IMR-90 (cell line): ENCODE data around the gene AMN. TPM values are rescaled to one million over a fixed set of nuclear protein-coding genes. Genes with fewer than 3 reads are reported as not detected.

ENCODE experiments used
- ATAC-seq: fragments of 200-7000 bp; cut with Tn5 transposase; 2 replicates; pipeline ENCODE4 v1.9.1; 2020; ENCODE audit warnings: low read depth, mild to moderate bottlenecking, moderate library complexity
- BruUV-seq: library from RNA; stranded (reverse); fragments of 400-500 nt; replicated peaks from 2 replicates; lab custom pipeline; 2021; lab: Mats Ljungman, UMichigan
- CTCF ChIA-PET: fragments of 300-600 bp; formaldehyde crosslinking; extraction: SDS; loops from one replicate; lab custom pipeline; 2021; ENCODE audit warnings: antibody characterized with exemption; lab: Yijun Ruan, JAX
- POLR2A ChIA-PET: fragments of 300-600 bp; sonication (Branson Sonifier 250); formaldehyde crosslinking; loops from one replicate; lab custom pipeline; 2022; ENCODE audit warnings: antibody characterized with exemption; ENCODE audit not compliant: unreplicated experiment; lab: Charles Lee
- DNase-seq: peaks from one replicate; pipeline ENCODE4 v3.0.0; 2013
- H2AFZ ChIP-seq: replicated peaks from 2 replicates; pipeline ENCODE3; 2013; ENCODE audit warnings: low read length, mild to moderate bottlenecking; ENCODE audit not compliant: poor library complexity
- H2AK5ac ChIP-seq: 2 replicates; pipeline ENCODE4 v1.6.1; 2013; ENCODE audit warnings: low read depth, low read length, inconsistent platforms
- H2AK9ac ChIP-seq: replicated peaks from 2 replicates; pipeline ENCODE3; 2013; ENCODE audit warnings: mild to moderate bottlenecking, low read depth, low read length, moderate library complexity; ENCODE audit not compliant: poor library complexity
- H2BK120ac ChIP-seq: 2 replicates; pipeline ENCODE4 v1.6.1; 2013; ENCODE audit warnings: low read depth, low read length, inconsistent platforms
- H2BK15ac ChIP-seq: 3 replicates; pipeline ENCODE4 v1.6.1; 2013; ENCODE audit warnings: low read depth, low read length, inconsistent platforms
- H2BK20ac ChIP-seq: 2 replicates; pipeline ENCODE4 v1.6.1; 2013; ENCODE audit warnings: low read depth, mild to moderate bottlenecking, inconsistent platforms, low read length, moderate library complexity
- H2BK5ac ChIP-seq: 2 replicates; pipeline ENCODE4 v1.6.1; 2013; ENCODE audit warnings: mild to moderate bottlenecking, low read depth, low read length, inconsistent platforms; ENCODE audit not compliant: poor library complexity, severe bottlenecking
- H3K14ac ChIP-seq: replicated peaks from 2 replicates; pipeline ENCODE4 v1.6.1; 2013; ENCODE audit warnings: low read depth, low read length, inconsistent platforms
- H3K18ac ChIP-seq: 2 replicates; pipeline ENCODE4 v1.6.1; 2013; ENCODE audit warnings: low read depth, low read length, control low read depth
- H3K23ac ChIP-seq: 2 replicates; pipeline ENCODE4 v1.6.1; 2013; ENCODE audit warnings: low read depth, low read length, inconsistent platforms
- H3K27ac ChIP-seq: 2 replicates; pipeline ENCODE4 v1.5.1; 2013; ENCODE audit warnings: mild to moderate bottlenecking, control low read depth, low read length; ENCODE audit not compliant: insufficient read depth
- H3K27me3 ChIP-seq: 2 replicates; pipeline ENCODE4 v1.6.1; 2013; ENCODE audit warnings: low read length; ENCODE audit not compliant: control insufficient read depth, insufficient read depth
- H3K36me3 ChIP-seq: 2 replicates; pipeline ENCODE4 v1.6.1; 2013; ENCODE audit warnings: low read length, mixed read lengths; ENCODE audit not compliant: control insufficient read depth, insufficient read depth
- H3K4ac ChIP-seq: 2 replicates; pipeline ENCODE4 v1.6.1; 2013; ENCODE audit warnings: low read depth, low read length, inconsistent platforms
- H3K4me1 ChIP-seq: 2 replicates; pipeline ENCODE4 v1.6.1; 2013; ENCODE audit warnings: low read length, mixed read lengths; ENCODE audit not compliant: control insufficient read depth, insufficient read depth
- H3K4me2 ChIP-seq: 2 replicates; pipeline ENCODE4 v1.6.1; 2013; ENCODE audit warnings: low read depth, mild to moderate bottlenecking, control low read depth, low read length, moderate library complexity
- H3K4me3 ChIP-seq: 2 replicates; pipeline ENCODE4 v1.5.1; 2013; ENCODE audit warnings: low read depth, mild to moderate bottlenecking, control low read depth, low read length, moderate library complexity; ENCODE audit not compliant: insufficient read depth
- H3K56ac ChIP-seq: 2 replicates; pipeline ENCODE4 v1.6.1; 2013; ENCODE audit warnings: low read length, inconsistent platforms; ENCODE audit not compliant: insufficient read depth; ENCODE audit errors: extremely low read depth
- H3K79me1 ChIP-seq, 2 experiments: 2 replicates each; pipeline ENCODE4 v1.6.1; 2013; ENCODE audit warnings: low read length in 2 of 2, inconsistent platforms in 1 of 2, low read depth in 1 of 2
- H3K9ac ChIP-seq: 2 replicates; pipeline ENCODE4 v1.6.1; 2013; ENCODE audit warnings: low read depth, low read length, control low read depth
- H3K9me1 ChIP-seq: 2 replicates; pipeline ENCODE4 v1.6.1; 2013; ENCODE audit warnings: low read length, inconsistent platforms; ENCODE audit not compliant: insufficient read depth
- H3K9me3 ChIP-seq: 2 replicates; pipeline ENCODE4 v1.6.1; 2013; ENCODE audit warnings: low read length; ENCODE audit not compliant: control insufficient read depth, insufficient read depth
- H4K20me1 ChIP-seq: 2 replicates; pipeline ENCODE4 v1.6.1; 2013; ENCODE audit warnings: low read length, inconsistent platforms; ENCODE audit not compliant: insufficient read depth
- H4K5ac ChIP-seq: 2 replicates; pipeline ENCODE4 v1.6.1; 2013; ENCODE audit warnings: mild to moderate bottlenecking, low read depth, low read length, control low read depth
- H4K8ac ChIP-seq, 2 experiments: 2 replicates each; pipeline ENCODE4 v1.6.1; 2013; ENCODE audit warnings: low read depth in 2 of 2, low read length in 2 of 2, control low read depth in 1 of 2, inconsistent platforms in 1 of 2
- H4K91ac ChIP-seq: 2 replicates; pipeline ENCODE4 v1.6.1; 2013; ENCODE audit warnings: low read depth, low read length, inconsistent platforms; ENCODE audit not compliant: insufficient read depth
- CEBPB ChIP-seq: IDR thresholded peaks from 2 replicates; pipeline ENCODE4 v1.6.1; 2012; ENCODE audit warnings: low read depth, low read length, improper control_type of control experiment
- MXI1 ChIP-seq: IDR thresholded peaks from 2 replicates; pipeline ENCODE4 v1.6.1; 2012; ENCODE audit warnings: low read depth, mild to moderate bottlenecking, low read length, moderate library complexity, borderline replicate concordance
- NFE2L2 ChIP-seq: fragments of 150-350 bp; IDR thresholded peaks from 2 replicates; pipeline ENCODE4 v1.6.1; 2016; ENCODE audit warnings: low read depth, mild to moderate bottlenecking, low read length
- RCOR1 ChIP-seq: IDR thresholded peaks from 2 replicates; pipeline ENCODE4 v1.6.1; 2012; ENCODE audit warnings: mild to moderate bottlenecking, low read length, improper control_type of control experiment; ENCODE audit not compliant: insufficient replicate concordance
- RFX5 ChIP-seq: IDR thresholded peaks from 2 replicates; pipeline ENCODE4 v1.8.0; 2012; ENCODE audit warnings: low read depth, mild to moderate bottlenecking, low read length, moderate library complexity
- WGBS, 2 experiments: methylation state at CpG; one replicate each; pipeline versions ENCODE4 v1.1.5 to v1.1.7; 2013; ENCODE audit warnings: missing lambda C conversion rate in 2 of 2; ENCODE audit not compliant: insufficient read length in 1 of 2; ENCODE audit errors: extremely low coverage in 2 of 2; 5-methylcytosine and 5-hydroxymethylcytosine counted together
- dilution Hi-C: fragments of 300-500 bp; cut with HindIII; formaldehyde crosslinking; loops from one replicate; pipeline ENCODE4 v1.14.3; 2018; ENCODE audit warnings: low sequenced_read_pairs; ENCODE audit not compliant: unreplicated experiment
- in situ Hi-C: fragments of 300-500 bp; cut with MboI; formaldehyde crosslinking; loops from 3 replicates; pipeline ENCODE4 v1.14.3; 2019; ENCODE audit warnings: low sequenced_read_pairs, inconsistent platforms, mixed read lengths
- intact Hi-C: fragments of 100-400 bp; cut with micrococcal nuclease; formaldehyde crosslinking; loops from 2 replicates; pipeline ENCODE4 v1.10.0; 2022
- polyA plus RNA-seq, 3 experiments: library from polyadenylated mRNA; depleted of rRNA; stranded (reverse); fragments of >200 nt; gene quantifications; 2 replicates each; pipeline ENCODE4 v1.2.3, GENCODE V29; 2012; ENCODE audit warnings: low replicate concordance in 1 of 3
- total RNA-seq: library from RNA; depleted of rRNA; stranded (reverse); fragments of >200 nt; gene quantifications from 2 replicates; pipeline ENCODE4 v1.2.3, GENCODE V29; 2012

The AMN gene
- total and polyA plus RNA-seq, 2 of the 4 experiments (the other 2 are of a cell fraction), result under 0.01 to 0.24 TPM

DNA sequence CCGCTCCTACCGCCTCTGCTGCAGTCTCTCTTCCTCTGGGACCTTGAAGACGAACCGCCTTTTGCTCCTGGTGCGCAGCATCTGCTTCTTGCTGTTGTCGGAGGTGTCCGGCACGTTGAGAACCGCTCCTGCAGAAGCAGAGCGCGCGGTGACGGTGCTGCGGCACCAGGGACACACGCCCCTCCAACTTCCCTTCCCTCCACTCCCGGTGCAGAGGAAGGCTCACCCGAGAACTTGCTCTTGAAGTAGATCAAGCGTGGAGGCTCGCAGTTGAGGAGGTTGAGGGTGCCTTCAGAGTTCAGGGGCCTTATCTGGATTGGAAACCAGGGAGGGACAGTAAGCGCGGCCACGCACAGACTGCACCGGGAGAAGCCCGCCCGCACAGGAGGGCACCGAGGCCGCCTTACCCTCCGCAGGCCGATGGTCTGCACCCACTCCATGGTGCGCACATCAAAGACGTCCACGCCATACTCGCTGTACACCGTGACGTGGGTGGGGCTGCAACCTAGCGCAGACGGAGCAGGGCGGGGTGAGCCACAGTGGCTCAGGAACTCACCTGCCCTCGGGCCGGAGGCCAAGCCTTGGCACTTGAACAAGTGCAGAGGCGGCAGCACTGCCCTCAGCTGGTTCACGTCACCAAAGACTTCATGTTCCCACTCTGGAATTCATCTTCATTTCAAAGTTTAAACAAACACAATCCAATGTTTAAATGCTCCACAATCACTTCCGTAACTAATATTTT, 17.5 kb downstream of the AMN start:
- POLR2A ChIA-PET, result no interaction called here

More for the DNA sequence above, 17.5 kb downstream of the AMN start:
- no peak overlapping the region for H3K14ac ChIP-seq
- TF ChIP-seq RFX5 (no peak), RCOR1 (no peak), MXI1 (no peak), NFE2L2 (no peak), CEBPB (no peak)
- H4K8ac ChIP-seq, result no peak overlapping the region
- H3K4me2 ChIP-seq, result no peak overlapping the region
- H3K4me1 ChIP-seq, result no peaks in the 10 kb centered on the region; the same call in 1 of the 2 replicates
- H4K5ac ChIP-seq, result no peak overlapping the region
- no TSS peak for BruUV-seq
- ATAC-seq, result no peak
- H2AFZ ChIP-seq, result no peak overlapping the region
- dilution Hi-C loops (no loop called here), intact Hi-C loops (no loop called here), in situ Hi-C loops (no loop called here)
- no peak for DNase-seq
- H3K23ac ChIP-seq, result no peak overlapping the region
- H2AK9ac ChIP-seq, result no peak overlapping the region
- no peak overlapping the region for H3K27ac ChIP-seq
- H3K79me1 ChIP-seq, result peaks cover 0 to 38% of the 10 kb centered on the region in 2 experiments; a peak in 3 of 4 replicates
- H3K9ac ChIP-seq, result no peak overlapping the region
- peaks cover 15% of the 10 kb centered on the region for H4K20me1 ChIP-seq
- CTCF ChIA-PET, result no interaction called here
- WGBS, 2 experiments, result 80% methylated on average over 7 of the region's 43 CpGs; no CpG with 5 or more reads in 1 of the 2 experiments
- no peak overlapping the region for H2BK5ac ChIP-seq
- peaks cover 73% of the 10 kb centered on the region for H3K36me3 ChIP-seq
- H4K91ac ChIP-seq, result no peak overlapping the region
- no peaks in the 10 kb centered on the region for H3K9me3 ChIP-seq
- no peak overlapping the region for H3K56ac ChIP-seq
- H3K18ac ChIP-seq, result no peak overlapping the region
- no peak overlapping the region for H2BK15ac ChIP-seq
- peaks cover 4% of the 10 kb centered on the region; the same call in 1 of the 2 replicates for H3K9me1 ChIP-seq
- no peak overlapping the region for H2AK5ac ChIP-seq
- no peak overlapping the region for H2BK120ac ChIP-seq
- no peaks in the 10 kb centered on the region for H3K27me3 ChIP-seq
- H2BK20ac ChIP-seq, result no peak overlapping the region
- H3K4me3 ChIP-seq, result no peak overlapping the region
- no peak overlapping the region for H3K4ac ChIP-seq
